ENCODE data around the gene RACK1.

Gene RACK1

GRCh38 chr5:181233801-181234454, 9.8 kb downstream of the RACK1 start:
- no peak for DNase-seq (ENCODE audit: low read depth in 2 of 2)

GRCh38 chr5:181233088-181233800, 10.5 kb downstream of the RACK1 start:
- DNase-seq (ENCODE audit: low read depth in 2 of 2): no peak

DNA sequence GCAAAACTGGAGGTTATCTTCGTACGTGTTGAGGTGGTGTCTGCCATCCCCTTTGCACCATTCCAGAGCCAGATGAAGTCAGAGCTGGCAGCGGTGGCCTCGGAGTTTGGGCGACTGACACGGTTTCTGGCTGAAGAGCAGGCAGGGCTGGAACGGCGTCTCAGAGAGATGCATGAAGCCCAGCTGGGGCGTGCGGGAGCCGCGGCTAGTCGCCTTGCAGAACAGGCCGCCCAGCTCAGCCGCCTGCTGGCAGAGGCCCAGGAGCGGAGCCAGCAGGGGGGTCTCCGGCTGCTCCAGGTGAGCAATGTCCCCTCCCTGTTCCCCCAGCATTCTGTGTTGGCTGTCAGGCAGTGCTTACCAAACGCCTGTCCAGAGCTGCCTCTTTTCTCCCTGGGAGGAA, 11.1 kb downstream of the RACK1 start:
- DNase-seq (ENCODE audit: low read depth in 2 of 2): no peak

GRCh38 chr5:181231432-181231831, 12.3 kb downstream of the RACK1 start:
- no peak for DNase-seq (ENCODE audit: low read depth in 2 of 2)

DNA sequence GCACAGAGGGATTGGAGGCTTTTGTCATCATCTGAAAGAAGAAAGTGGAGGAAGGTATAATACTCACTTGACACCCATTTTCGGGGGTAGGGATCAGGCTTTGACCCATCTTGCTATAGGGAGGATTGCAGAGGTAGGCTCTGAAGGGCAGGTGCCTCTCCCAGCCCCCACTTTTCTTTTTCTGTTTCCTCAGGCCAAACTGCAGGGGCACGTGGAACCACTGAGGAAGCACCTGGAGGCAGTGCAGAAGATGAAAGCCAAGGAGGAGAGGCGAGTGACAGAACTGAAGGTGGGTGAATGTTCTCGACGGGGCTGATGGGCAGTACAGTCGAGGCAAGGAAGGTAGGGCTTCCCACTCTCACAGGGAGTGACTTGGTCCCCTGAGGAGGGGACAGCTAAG, 13.2 kb downstream of the RACK1 start:
- no peak for DNase-seq (ENCODE audit: low read depth in 2 of 2)

DNA sequence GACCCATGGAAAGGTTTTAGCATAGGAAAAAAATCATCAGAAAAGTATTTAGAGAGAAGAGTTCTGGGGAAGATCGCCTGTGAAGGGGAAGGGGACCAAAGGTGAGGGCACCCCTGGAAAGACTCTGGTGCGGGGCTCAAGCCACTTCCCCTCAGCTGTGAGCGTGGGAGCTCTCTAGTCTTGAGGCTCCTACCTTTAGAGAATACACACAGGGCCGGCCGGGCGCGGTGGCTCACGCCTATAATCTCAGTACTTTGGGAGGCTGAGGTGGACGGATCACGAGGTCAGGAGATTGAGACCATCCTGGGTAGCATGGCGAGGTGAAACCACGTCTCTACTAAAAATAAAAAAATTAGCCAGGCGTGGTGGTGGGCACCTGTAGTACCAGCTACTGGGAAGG, 13.7 kb downstream of the RACK1 start:
- DNase-seq (ENCODE audit: low read depth in 2 of 2): no peak

DNA sequence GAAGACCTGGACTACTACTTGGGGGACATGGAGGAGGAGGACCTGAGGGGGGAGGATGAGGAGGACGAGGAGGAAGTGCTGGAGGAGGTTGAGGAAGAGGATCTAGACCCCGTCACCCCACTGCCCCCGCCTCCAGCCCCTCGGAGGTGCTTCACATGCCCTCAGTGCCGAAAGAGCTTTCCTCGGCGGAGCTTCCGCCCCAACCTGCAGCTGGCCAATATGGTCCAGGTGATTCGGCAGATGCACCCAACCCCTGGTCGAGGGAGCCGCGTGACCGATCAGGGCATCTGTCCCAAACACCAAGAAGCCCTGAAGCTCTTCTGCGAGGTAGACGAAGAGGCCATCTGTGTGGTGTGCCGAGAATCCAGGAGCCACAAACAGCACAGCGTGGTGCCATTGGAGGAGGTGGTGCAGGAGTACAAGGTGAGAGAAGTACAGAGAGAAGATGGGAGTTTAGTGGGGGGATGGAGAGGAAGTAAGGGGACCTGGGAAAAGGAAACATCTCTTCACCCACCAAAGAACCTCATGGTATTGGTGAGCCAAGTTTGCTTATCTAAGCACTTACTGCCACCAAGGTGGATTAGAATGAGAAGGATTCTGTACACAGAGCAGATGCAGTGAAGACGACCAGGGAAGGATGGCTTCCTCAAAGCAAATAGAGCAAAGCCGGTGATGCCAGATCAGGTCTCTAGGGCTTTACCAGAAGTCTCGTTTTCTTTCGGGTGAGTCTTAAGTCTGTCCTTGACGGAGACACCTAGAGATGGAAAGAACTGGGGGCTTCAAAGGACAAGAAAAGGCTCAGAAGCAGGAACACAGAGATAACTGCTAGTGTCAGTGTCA, 19.1 kb downstream of the RACK1 start:
- no peak for DNase-seq (ENCODE audit: low read depth in 2 of 2)

DNA sequence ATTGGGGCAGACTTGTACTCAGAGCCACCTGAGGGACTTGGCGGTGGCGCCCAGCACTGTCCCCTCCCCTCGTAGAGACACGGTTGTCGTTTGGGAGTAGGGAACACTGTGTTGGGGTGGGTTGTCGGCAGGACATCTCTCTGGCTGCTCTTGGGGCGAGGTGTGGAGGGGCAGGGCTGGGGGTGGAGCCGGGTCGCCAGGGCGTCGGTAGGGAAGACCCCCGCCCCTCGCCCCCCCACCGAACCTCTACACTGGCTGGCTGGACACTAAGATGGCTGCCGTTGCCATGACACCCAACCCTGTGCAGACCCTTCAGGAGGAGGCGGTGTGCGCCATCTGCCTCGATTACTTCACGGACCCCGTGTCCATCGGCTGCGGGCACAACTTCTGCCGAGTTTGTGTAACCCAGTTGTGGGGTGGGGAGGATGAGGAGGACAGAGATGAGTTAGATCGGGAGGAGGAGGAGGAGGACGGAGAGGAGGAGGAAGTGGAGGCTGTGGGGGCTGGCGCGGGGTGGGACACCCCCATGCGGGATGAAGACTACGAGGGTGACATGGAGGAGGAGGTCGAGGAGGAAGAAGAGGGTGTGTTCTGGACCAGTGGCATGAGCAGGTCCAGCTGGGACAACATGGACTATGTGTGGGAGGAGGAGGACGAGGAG, 19.8 kb downstream of the RACK1 start:
- no peak for DNase-seq (ENCODE audit: low read depth in 2 of 2)

GRCh38 chr5:181223058-181223728, 20.5 kb downstream of the RACK1 start, which contains the start of gene TRIM41:
Gene TRIM41 (plus strand): TSS chr5:181223281. CDS start chr5:181224000, 719 bp downstream.
- DNase-seq (ENCODE audit: low read depth in 2 of 2): peak; percentile 97 to 98

GRCh38 chr5:181222630-181223057, 21.1 kb downstream of the RACK1 start:
- DNase-seq (ENCODE audit: low read depth in 2 of 2): no peak

GRCh38 chr5:181221792-181222629, 21.7 kb downstream of the RACK1 start:
- peak; percentile 87 to 91 for DNase-seq (ENCODE audit: low read depth in 2 of 2)

DNA sequence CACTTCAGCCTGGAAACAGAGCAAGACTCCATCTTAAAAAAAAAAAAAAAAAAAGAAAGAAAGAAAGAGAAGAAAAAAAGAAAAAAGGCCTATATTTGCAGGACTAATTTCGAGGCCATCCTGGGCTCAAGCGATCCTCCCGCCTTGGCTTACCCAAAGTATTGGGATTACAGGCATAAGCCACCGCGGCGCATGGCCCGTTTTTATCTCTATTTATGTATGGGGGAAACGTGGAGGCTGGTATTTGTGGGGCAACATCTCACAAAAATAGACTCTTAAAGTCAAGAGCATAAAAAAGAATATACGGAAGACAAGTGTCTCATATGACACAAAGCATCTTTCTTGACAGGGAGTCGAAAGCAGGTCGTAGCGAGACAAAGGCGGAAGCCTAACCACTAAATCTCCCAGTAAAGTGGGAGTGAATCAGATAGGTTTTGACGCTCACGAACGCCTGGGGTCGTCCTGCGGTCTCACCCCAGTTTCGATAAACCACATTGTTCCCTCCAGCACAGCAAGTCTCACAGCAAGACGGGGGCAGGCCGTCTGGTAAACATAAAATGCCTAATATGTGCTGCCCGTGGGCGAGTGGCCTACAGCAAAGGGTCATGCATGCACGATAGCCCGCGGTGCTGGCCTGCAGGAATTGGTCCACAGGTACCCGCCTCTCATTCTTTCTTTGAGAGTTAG, 22.5 kb downstream of the RACK1 start:
- DNase-seq (ENCODE audit: low read depth in 2 of 2): no peak

- DNase-seq (ENCODE audit: low read depth in 2 of 2): no peak
Observed at GRCh38 chr5:181220178-181220515, 23.6 kb downstream of the RACK1 start.

DNA sequence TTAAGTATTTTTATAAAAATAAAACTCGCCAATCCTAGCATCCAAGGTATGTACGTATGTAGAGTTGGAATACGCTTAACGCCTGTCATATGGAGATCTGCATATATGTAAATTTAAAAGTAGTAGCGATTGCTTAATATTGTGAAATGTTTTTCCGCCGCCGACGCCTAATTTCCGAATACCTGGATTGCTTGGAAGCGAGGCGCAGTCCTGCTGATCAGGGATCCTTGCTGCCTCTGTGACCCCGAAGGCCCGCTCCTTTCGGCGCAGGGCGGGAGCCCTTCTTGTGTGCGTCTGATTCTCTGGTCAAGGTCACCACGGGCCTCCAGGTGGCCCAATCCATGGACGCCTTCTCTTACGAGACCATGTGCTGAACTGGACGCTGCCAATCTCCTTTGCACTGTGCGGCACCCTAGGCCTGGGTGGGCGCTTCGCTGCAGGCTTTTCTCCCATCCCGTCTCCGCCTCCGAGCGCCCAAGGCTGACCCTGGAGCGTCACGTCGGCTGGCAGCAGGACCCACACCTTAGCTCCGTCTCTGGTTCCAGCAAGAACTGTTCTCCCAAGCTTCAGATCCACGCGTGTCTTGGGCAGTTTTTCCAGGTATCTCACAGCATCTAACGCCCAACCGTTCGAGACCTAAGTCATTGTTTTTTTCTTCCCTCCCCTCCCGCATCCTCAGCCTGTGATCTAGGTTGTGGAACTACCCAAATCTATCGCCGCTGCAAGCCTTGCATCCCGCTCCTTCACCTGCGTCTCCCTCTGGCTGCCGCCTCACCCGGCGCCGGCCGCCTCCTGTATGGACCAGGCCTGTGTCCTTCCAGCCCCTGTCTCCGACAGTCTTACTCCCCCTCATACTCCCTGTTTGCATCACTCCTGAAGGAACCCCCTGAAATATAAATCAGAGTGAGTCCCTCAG, 24.2 kb downstream of the RACK1 start:
- no peak for DNase-seq (ENCODE audit: low read depth in 2 of 2)

DNA sequence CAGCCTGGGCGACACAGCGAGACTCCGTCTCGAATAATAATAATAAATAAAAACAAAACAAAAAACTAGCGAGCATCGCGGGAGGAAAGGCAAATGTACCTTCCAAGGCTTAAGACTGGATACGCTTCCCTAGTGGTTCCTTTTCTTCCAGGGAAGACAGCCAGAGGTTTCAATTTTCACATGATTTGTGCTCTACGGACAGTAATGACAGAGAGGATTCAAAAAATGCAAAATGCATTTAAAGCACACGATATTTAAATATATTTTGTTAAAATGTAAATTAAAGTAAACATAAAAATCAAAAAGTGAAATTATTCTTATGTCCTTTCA, 24.9 kb downstream of the RACK1 start:
- DNase-seq (ENCODE audit: low read depth in 2 of 2): no peak

DNA sequence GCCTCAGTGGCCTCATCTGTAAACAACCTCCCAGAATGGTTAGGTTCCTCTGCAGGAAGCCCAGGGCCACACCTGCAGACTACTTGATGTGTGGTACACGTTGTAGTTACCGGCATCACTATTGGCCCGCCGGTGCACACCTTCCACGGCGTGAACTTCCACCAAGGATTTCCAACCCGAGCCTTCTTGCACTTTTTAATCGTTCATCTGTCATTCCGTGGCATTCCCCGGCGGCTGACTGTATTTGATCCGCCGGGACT, 26.0 kb downstream of the RACK1 start:
- DNase-seq (ENCODE audit: low read depth in 2 of 2): no peak

GRCh38 chr5:181217111-181217802, 26.4 kb downstream of the RACK1 start:
- peak; percentile 55 to 60 for DNase-seq (ENCODE audit: low read depth in 2 of 2)
